K562 (cell line): Measurements from ENCODE around the gene VGLL3. TPM values are rescaled to one million over a fixed set of nuclear protein-coding genes. Genes with fewer than 3 reads are reported as not detected.

Experiments
- ATAC-seq: fragments of 200-7000 bp; cut with Tn5 transposase; 3 replicates; pipeline ENCODE4 v1.9.1; 2020; ENCODE audit warnings: moderate library complexity
- BruUV-seq: library from RNA; stranded (reverse); fragments of 400-500 nt; replicated peaks from 2 replicates; lab custom pipeline; 2021; lab: Mats Ljungman, UMichigan
- CTCF ChIA-PET: fragments of 300-600 bp; formaldehyde crosslinking; extraction: SDS; loops from one replicate; lab custom pipeline; 2021; ENCODE audit warnings: low intra/inter-chr PET ratio; lab: Yijun Ruan, JAX
- POLR2A ChIA-PET: fragments of 300-600, 350-650 bp; sonication (Branson Sonifier 250); formaldehyde crosslinking; extraction: SDS; loops from one replicate; lab custom pipeline; 2021; ENCODE audit warnings: antibody characterized with exemption, inconsistent platforms; lab: Yijun Ruan, JAX
- DNase-seq, 4 experiments: peaks; one replicate each; pipeline versions ENCODE4 v3.0.0 to v3.0.0-alpha.2; 2011 to 2018; ENCODE audit warnings: low spot score in 3 of 4, mixed read lengths in 3 of 4; ENCODE audit errors: extremely low read depth in 1 of 4
- FAIRE-seq: peaks from 2 replicates; lab custom pipeline; 2011; peaks lifted over from hg19 to GRCh38; lab: Jason Lieb, UNC
- H2AFZ ChIP-seq: 2 replicates; pipeline ENCODE4 v1.6.0; 2011; ENCODE audit warnings: low read depth, low read length, control low read depth, inconsistent platforms
- H3K27ac ChIP-seq: fragments of 200-600 bp; 3 replicates; pipeline ENCODE4 v1.8.0; 2011; ENCODE audit warnings: low read depth, mild to moderate bottlenecking, control low read depth, inconsistent platforms, low read length, moderate library complexity, mixed read lengths; ENCODE audit errors: extremely low read depth
- H3K27me3 ChIP-seq, 2 experiments: fragments of 300-600 bp in 1 of 2; 2 replicates in 1 of 2; 3 replicates in 1 of 2; pipeline versions ENCODE4 v1.6.0 to v1.8.0; 2011; ENCODE audit warnings: inconsistent platforms in 2 of 2, low read length in 2 of 2, mild to moderate bottlenecking in 1 of 2, mixed read lengths in 1 of 2, moderate library complexity in 1 of 2; ENCODE audit not compliant: control insufficient read depth in 2 of 2, insufficient read depth in 2 of 2
- H3K36me3 ChIP-seq: fragments of 300-600 bp; 3 replicates; pipeline ENCODE4 v1.8.0; 2011; ENCODE audit warnings: mild to moderate bottlenecking, low read length, inconsistent platforms; ENCODE audit not compliant: control insufficient read depth, insufficient read depth
- H3K4me1 ChIP-seq, 2 experiments: fragments of 200-600 bp in 1 of 2; replicated peaks in 1 of 2; 2 replicates in 1 of 2; 3 replicates in 1 of 2; pipeline versions ENCODE4 v1.5.1 to v1.8.0; 2011; ENCODE audit warnings: inconsistent platforms in 2 of 2, low read length in 2 of 2, mild to moderate bottlenecking in 1 of 2, mixed read lengths in 1 of 2, moderate library complexity in 1 of 2; ENCODE audit not compliant: control insufficient read depth in 2 of 2, insufficient read depth in 2 of 2
- H3K4me2 ChIP-seq: 2 replicates; pipeline ENCODE4 v1.6.1; 2011; ENCODE audit warnings: low read length, control low read depth, inconsistent platforms, mixed read lengths; ENCODE audit not compliant: insufficient read depth
- H3K4me3 ChIP-seq: fragments of 200-600 bp; sonication (generic), shearing (Covaris generic); 2 replicates; pipeline ENCODE4 v1.5.1; 2016; ENCODE audit warnings: control low read depth, inconsistent platforms
- H3K79me2 ChIP-seq: fragments of 200-600 bp; 3 replicates; pipeline ENCODE4 v1.8.0; 2011; ENCODE audit warnings: low read length, inconsistent platforms; ENCODE audit not compliant: control insufficient read depth, insufficient read depth
- H3K9ac ChIP-seq, 2 experiments: 2 replicates each; pipeline versions ENCODE4 v1.6.0 to v1.6.1; 2011; ENCODE audit warnings: low read depth in 2 of 2, low read length in 2 of 2, control low read depth in 1 of 2, inconsistent platforms in 1 of 2, mild to moderate bottlenecking in 1 of 2, mixed read lengths in 1 of 2; ENCODE audit not compliant: insufficient read depth in 1 of 2
- H3K9me1 ChIP-seq: one replicate; pipeline ENCODE4 v1.6.0; 2011; ENCODE audit warnings: inconsistent platforms, mild to moderate bottlenecking, low read length, moderate library complexity; ENCODE audit not compliant: control insufficient read depth, insufficient read depth
- H3K9me3 ChIP-seq: replicated peaks from 2 replicates; pipeline ENCODE4 v1.5.1; 2011; ENCODE audit warnings: low read depth, low read length, inconsistent platforms; ENCODE audit not compliant: control insufficient read depth, insufficient read depth
- H4K20me1 ChIP-seq: replicated peaks from 2 replicates; pipeline ENCODE4 v1.6.1; 2011; ENCODE audit warnings: low read length, inconsistent platforms, mixed read lengths; ENCODE audit not compliant: control insufficient read depth, insufficient read depth
- CC2D1A ChIP-seq: fragments of 450-650 bp; IDR thresholded peaks from 2 replicates; pipeline ENCODE4 v1.6.1; 2017; ENCODE audit warnings: mild to moderate bottlenecking
- MXD1 ChIP-seq: fragments of 250-450 bp; sonication (Bioruptor Pico); IDR thresholded peaks from 2 replicates; pipeline ENCODE4 v1.8.0; 2021; ENCODE audit warnings: borderline replicate concordance, mild to moderate bottlenecking, moderate library complexity; ENCODE audit not compliant: poor library complexity, severe bottlenecking
- NBN ChIP-seq: fragments of 450-650 bp; IDR thresholded peaks from 2 replicates; pipeline ENCODE4 v1.6.1; 2016; ENCODE audit warnings: low read depth, mild to moderate bottlenecking
- OTX1 ChIP-seq: fragments of 450-650 bp; formaldehyde crosslinking; IDR thresholded peaks from 2 replicates; pipeline ENCODE4 v1.4.0; 2022; ENCODE audit warnings: mild to moderate bottlenecking
- PRDM10 ChIP-seq: fragments of 450-650 bp; IDR thresholded peaks from 2 replicates; pipeline ENCODE4 v1.6.1; 2018; ENCODE audit not compliant: partially characterized antibody
- TAF15 ChIP-seq: fragments of 200-400 bp; formaldehyde crosslinking; IDR thresholded peaks from 2 replicates; pipeline ENCODE4 v1.6.1; 2017; ENCODE audit warnings: mild to moderate bottlenecking, low read depth, low read length, moderate library complexity
- ZNF134 ChIP-seq: fragments of 250-450 bp; sonication (Bioruptor Pico); conservative IDR thresholded peaks from 2 replicates; pipeline ENCODE4 v1.4.0; 2020
- ZNF282 ChIP-seq: sonication (generic); formaldehyde crosslinking; IDR thresholded peaks from 2 replicates; pipeline ENCODE4 v1.8.1; 2023; ENCODE audit warnings: missing genetic modification reagents
- WGBS: fragments of 100-300 bp; shearing (Covaris generic); methylation state at CpG from one replicate; pipeline ENCODE4 v1.1.6; 2016; ENCODE audit warnings: low coverage, mixed read lengths; ENCODE audit not compliant: insufficient coverage; ENCODE audit errors: missing lambda C conversion rate; 5-methylcytosine and 5-hydroxymethylcytosine counted together
- in situ Hi-C: fragments of 300-500 bp; cut with MboI; formaldehyde crosslinking; loops from 4 replicates; pipeline ENCODE4 v1.15.0; 2018; ENCODE audit warnings: inconsistent platforms, mixed read lengths
- intact Hi-C: fragments of 100-400 bp; cut with micrococcal nuclease; formaldehyde crosslinking; loops from 2 replicates; pipeline ENCODE4 v1.14.2; 2022
- polyA plus RNA-seq, 8 experiments: library from polyadenylated mRNA; depleted of rRNA in 4 of 8; stranded (reverse) in 5 of 8; unstranded in 3 of 8; fragments of >200 nt; fragmentation: Nextera tagmentation in 2 of 8; fragmentation: Illumina TruSeq in 1 of 8; extraction: Ambion mirVana in 2 of 8; extraction: Trizol in 1 of 8; gene quantifications; 2 replicates each; pipeline versions ENCODE4 v1.2.1 to v1.2.3, GENCODE V29; 2011 to 2014; ENCODE audit warnings: inconsistent platforms in 1 of 8, missing spikeins in 1 of 8
- total RNA-seq, 7 experiments: library from RNA; depleted of rRNA in 6 of 7; stranded (reverse); fragments of >200 nt in 6 of 7; fragmentation: Illumina TruSeq in 2 of 7; extraction: Trizol in 2 of 7; gene quantifications; 2 replicates each; pipeline versions ENCODE4 v1.2.1 to v1.2.3, GENCODE V29; 2011 to 2021; ENCODE audit warnings: low replicate concordance in 1 of 7

Gene VGLL3
- total and polyA plus RNA-seq, 9 of the 15 experiments (the other 6 are each of a cell fraction or from before 2014, with no cell fraction given), result under 0.01 to 0.09 (median 0.04) TPM; not detected in 6

- TF ChIP-seq OTX1 (CRISPR knock-in tag) (no peak), ZNF282 (CRISPR knock-in tag) (no peak)
- TF ChIP-seq, all 486 proteins: peak for 0
Observed at GRCh38 chr3:86930831-86931230, 60.1 kb downstream of the VGLL3 start (continued).

- 0% methylated on average over 1 of the region's 1 CpG for WGBS
Observed at GRCh38 chr3:86930181-86930580, 60.8 kb downstream of the VGLL3 start.

More at GRCh38 chr3:86930181-86930580, 60.8 kb downstream of the VGLL3 start:
- no TSS peak for BruUV-seq
- H4K20me1 ChIP-seq, result no peaks in the 10 kb centered on the region
- no peak overlapping the region for H3K27ac ChIP-seq
- H3K4me1 ChIP-seq, result no peaks in the 10 kb centered on the region
- H3K4me2 ChIP-seq, result no peak overlapping the region
- ChIA-PET POLR2A (no interaction called here), CTCF (no interaction called here)
- no peaks in the 10 kb centered on the region for H3K27me3 ChIP-seq
- no peak for DNase-seq
- no peaks in the 10 kb centered on the region for H3K9me3 ChIP-seq
- H3K36me3 ChIP-seq, result no peaks in the 10 kb centered on the region
- intact Hi-C loops (no loop called here), in situ Hi-C loops (no loop called here)
- no peaks in the 10 kb centered on the region for H3K79me2 ChIP-seq
- no peak overlapping the region for H3K9ac ChIP-seq
- H2AFZ ChIP-seq, result no peak overlapping the region
- FAIRE-seq, result no peak
- no peak overlapping the region for H3K4me3 ChIP-seq
- no peak for ATAC-seq
- no peak for TF ChIP-seq NBN
- no peak for TF ChIP-seq PRDM10
- no peak for TF ChIP-seq ZNF134 (CRISPR knock-in tag)
- TF ChIP-seq CC2D1A, result no peak
- no peak for TF ChIP-seq MXD1 (CRISPR knock-in tag)
- TF ChIP-seq TAF15, result no peak
- no peaks in the 10 kb centered on the region for H3K9me1 ChIP-seq
